ENCODE data around the gene CCDC170.

Gene CCDC170

DNA sequence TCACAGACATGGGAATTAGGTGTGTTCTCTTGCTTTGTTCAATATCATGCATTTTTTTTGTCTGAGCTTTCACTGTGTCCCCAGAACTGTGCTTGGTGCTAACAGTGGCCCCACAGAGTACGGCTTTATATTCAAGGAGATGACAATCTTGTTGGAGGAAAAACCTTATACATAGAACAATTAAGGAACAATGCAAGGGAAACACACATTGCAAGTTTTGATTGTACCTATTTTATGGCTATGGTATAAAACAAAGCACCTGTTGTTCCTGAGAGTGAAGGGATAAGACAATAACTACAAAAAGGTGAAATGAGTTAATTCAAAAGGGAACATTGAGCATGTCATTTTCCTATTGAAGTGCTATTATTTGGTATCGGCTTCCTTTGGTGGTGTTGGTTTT lies 169.7 kb downstream of the CCDC170 start:
- DNase-seq = no peak

DNA sequence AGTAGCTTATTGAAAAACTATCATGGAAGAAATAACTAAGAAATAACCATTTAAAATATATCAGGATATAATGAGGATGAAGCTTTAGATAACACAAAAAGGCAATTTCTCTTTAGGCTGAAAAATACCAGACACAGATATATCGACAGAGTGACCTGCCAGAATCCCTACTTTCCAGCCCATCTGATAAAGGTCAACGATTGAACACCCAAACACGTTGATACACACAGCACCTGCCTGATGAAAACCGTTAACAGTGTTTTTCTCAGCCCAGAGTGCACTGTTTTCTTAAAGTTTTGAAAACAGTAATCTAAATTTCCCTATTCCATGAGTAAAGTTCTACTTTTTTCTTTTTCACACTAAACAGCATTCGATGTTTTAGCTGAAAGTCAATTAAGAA lies 170.6 kb downstream of the CCDC170 start:
- no peak for DNase-seq

DNA sequence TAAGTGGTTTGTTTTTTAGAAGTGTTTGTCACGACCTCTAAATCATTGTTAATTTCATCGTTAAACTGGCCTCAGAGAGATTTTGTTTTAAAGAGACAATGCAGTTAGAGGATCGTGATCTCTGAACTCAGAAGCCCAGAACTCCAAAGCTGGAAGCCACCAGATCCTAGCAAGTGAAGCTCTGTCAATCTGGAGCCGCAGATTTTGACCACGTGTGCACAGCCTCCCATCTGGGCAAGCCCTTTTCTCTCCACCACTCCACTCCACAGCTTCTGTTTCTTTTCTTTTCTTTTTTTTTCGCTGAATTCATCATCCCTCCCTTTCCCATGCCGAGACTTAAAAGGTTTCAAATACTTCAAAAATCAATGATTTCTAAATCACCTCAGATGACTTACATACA lies 171.5 kb downstream of the CCDC170 start:
- no peak for DNase-seq

DNA sequence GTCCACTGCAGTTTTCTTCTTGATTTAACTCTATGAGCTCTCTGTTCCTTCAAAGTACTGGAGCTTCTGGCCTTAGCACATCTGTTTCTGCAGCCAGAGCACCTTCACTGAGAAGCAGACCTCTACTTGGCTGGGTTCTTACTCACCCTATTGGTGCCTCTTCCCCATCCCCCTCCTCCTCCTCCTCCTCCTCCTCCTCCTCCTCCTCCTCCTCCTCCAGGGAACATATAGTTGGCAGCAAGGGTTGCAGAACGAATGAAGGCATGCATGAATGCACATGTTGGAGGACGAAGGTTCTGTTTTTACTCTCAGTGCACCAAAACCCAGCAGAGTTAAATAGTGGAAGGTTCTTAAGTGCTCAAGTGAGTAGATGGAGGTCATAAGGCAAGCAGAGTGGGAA lies 172.7 kb downstream of the CCDC170 start:
- no peak for DNase-seq

DNA sequence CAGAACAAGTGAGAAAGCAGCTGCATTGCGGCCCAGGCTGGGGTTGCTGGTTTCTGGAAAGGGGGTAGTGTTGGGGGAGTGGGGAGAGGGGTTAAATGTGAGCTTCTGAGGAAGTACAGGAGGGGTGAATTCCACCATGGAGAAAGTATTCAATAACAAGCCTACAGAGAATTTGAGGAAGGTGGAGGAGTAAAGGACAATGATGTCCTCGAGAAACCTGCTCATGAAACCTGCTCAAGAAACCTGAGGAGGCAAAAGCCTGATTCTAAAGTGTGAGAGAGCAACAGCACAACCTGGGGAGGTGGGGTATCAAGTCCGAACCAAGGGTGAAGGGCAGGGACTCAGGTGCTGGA lies 175.4 kb downstream of the CCDC170 start:
- DNase-seq = no peak

DNA sequence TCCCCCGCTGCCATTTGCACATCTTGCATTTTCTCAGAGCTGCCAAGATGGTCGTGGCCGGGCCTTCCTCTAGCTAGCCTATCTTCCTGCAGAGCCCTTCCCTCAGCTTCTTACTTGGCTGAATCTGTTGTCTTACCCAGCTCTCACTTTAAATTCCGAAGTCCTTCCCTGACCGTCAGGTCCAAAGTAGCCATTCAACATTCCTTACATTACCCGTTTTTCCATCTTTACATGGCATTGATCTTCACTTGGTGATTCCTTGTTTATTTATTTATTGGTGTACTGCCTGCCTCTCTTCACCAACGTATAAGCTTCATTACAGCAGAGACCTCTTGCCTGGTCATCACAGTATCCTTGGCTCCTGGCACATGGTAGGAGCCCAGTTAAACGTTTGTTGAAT lies 176.3 kb downstream of the CCDC170 start:
- DNase-seq = no peak
